Heart right ventricle (tissue), 16 donors: ENCODE results near the gene S1PR2. TPM values are rescaled to one million over a fixed set of nuclear protein-coding genes. Genes with fewer than 3 reads are reported as not detected.

Experiments
- ATAC-seq, 8 donors: fragments of 200-7000 bp; cut with Tn5 transposase; one replicate each; pipeline ENCODE4 v1.9.1; 2020; ENCODE audit warnings: mild to moderate bottlenecking in 8 of 8, moderate library complexity in 8 of 8, moderate number of reproducible peaks in 1 of 8
- DNase-seq, 2 donors: peaks; one replicate each; pipeline ENCODE4 v3.0.0-alpha.2; 2020
- H3K27ac ChIP-seq, 10 donors: fragments of 200-600 bp; sonication (generic) in 2 of 10; one replicate each; pipeline versions ENCODE4 v1.5.0 to v1.8.0; 2020 to 2022; ENCODE audit warnings: mild to moderate bottlenecking in 3 of 10
- H3K27me3 ChIP-seq, 7 donors: fragments of 200-600 bp; one replicate each; pipeline ENCODE4 v1.8.0; 2021 to 2022; ENCODE audit warnings: mild to moderate bottlenecking in 2 of 7
- H3K36me3 ChIP-seq, 9 donors: fragments of 200-600 bp; sonication (generic) in 1 of 9; one replicate each; pipeline versions ENCODE4 v1.5.0 to v1.8.0; 2020 to 2022; ENCODE audit warnings: mild to moderate bottlenecking in 2 of 9
- H3K4me1 ChIP-seq, 9 donors: fragments of 200-600 bp; sonication (generic) in 1 of 9; one replicate each; pipeline versions ENCODE4 v1.5.0 to v1.8.0; 2020 to 2022; ENCODE audit warnings: mild to moderate bottlenecking in 4 of 9
- H3K4me3 ChIP-seq, 10 donors: fragments of 200-600 bp; sonication (generic) in 2 of 10; one replicate each; pipeline versions ENCODE4 v1.5.0 to v1.8.0; 2020 to 2022; ENCODE audit warnings: mild to moderate bottlenecking in 7 of 10, moderate library complexity in 2 of 10
- H3K9me3 ChIP-seq, 11 donors: fragments of 200-600 bp in 10 of 11; sonication (generic) in 2 of 11; one replicate each; pipeline versions ENCODE4 v1.5.0 to v1.8.0; 2013 to 2022; ENCODE audit warnings: mild to moderate bottlenecking in 2 of 11, control low read depth in 1 of 11, moderate library complexity in 1 of 11
- WGBS, 2 donors: extraction: QIAGEN DNeasy Blood & Tissue Kit; methylation state at CpG; one replicate each; pipeline ENCODE4 v1.1.7; 2013; ENCODE audit warnings: inconsistent platforms in 1 of 2; 5-methylcytosine and 5-hydroxymethylcytosine counted together
- intact Hi-C, 10 donors: fragments of 100-400 bp; cut with DNase I; formaldehyde crosslinking; loops; one replicate each; pipeline versions ENCODE4 v1.11.1 to v1.14.2; 2022
- polyA plus RNA-seq, 2 donors: library from polyadenylated mRNA; stranded (reverse); fragments of 200-250 nt; gene quantifications; one replicate each; pipeline ENCODE4 v1.2.3, GENCODE V29; 2013
- total RNA-seq, 10 donors: library from RNA; stranded (reverse); fragmentation: NEBNext Ultra II Directional in 3 of 10; extraction: Animal tissue kit (Norgen Biotek cat#: 25700) in 3 of 10; gene quantifications; one replicate each; pipeline versions ENCODE4 v1.2.1 to v1.2.4, GENCODE V29; 2021 to 2023
- TF ChIP-seq, protein P1 (sequence below), 9 donors: fragments of 200-600 bp; sonication (generic) in 2 of 9; IDR thresholded peaks; one replicate each; pipeline versions ENCODE4 v1.5.0 to v1.8.0; 2021 to 2022; ENCODE audit warnings: antibody characterized with exemption in 9 of 9, mild to moderate bottlenecking in 5 of 9, moderate library complexity in 1 of 9
- donor health status: Arrhythmogenic right ventricular cardiomyopathy.
- donor health status: ischemic (EF 13 %, LVEDD 7.1; RV severe dilation, severe dysfunction).
- donor health status: healthy with polysubstance abuse.
- donor health status: DM: no; HTN: yes; CAD: no.
- donor health status: DM: no; HTN: no; CAD: no.
- donor health status: ischemic (EF 25% LVEDD 6.9; RV normal size, moderate dysfunction).
- donor health status: ischemic (EF 25% LVEDD 5.7; RV mildly dilated, moderate dysfunction).
- donor health status: healthy.
- donor health status: DM: yes; HTN: yes; CAD: no.
- donor health status: Ischemic cardiomyopathy.
- donor health status: ischemic (EF 35%, LVEDD 5.7; RV mildly dilated, moderate dysfunction).
- donor health status: nonischemic (EF 11% LVEDD 7.7; RV severe dilation, severe dysfunction).
- donor health status: DM: yes; HTN: yes; CAD: no.
- donor health status: PGD.
- donor health status: ischemic (EF 29% LVEDD 5.4; RV normal size, mild dysfunction).
- donor health status: nonischemic (EF 23%, LVEDD 6.1; RV moderate dilation, normal function).

S1PR2 gene
- total and polyA plus RNA-seq, 12 donors: 1.8 to 12.2 (median 3.3) TPM

DNA sequence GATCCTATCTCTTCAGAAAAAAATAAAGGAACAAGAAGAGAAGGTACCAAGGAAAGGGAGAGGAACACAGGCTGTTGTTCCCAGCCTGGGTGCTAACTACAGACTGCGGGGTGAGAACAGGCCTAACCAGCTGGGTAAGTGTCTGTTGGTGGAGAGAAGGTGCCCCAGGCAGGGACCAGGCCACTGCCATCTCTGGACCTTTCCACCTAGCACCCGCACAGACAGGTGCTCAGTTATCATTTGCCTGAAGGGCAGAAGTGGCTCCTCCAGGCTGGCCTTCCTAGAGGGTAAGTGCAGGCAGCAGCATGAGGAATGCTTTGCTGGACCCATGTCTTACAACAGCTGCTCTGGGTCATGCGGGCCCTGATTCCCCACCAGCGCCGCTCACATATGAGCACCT, 46.5 kb downstream of the S1PR2 start:
- 94 to 95% methylated on average over 5 of the region's 5 CpGs for WGBS, 2 donors
- no peaks in the 10 kb centered on the region for H3K27me3 ChIP-seq
- peaks cover 0 to 73% (median 22%) of the 10 kb centered on the region in 9 donors for H3K36me3 ChIP-seq
- no peak overlapping the region for H3K4me3 ChIP-seq
- TF ChIP-seq, protein P1, sequence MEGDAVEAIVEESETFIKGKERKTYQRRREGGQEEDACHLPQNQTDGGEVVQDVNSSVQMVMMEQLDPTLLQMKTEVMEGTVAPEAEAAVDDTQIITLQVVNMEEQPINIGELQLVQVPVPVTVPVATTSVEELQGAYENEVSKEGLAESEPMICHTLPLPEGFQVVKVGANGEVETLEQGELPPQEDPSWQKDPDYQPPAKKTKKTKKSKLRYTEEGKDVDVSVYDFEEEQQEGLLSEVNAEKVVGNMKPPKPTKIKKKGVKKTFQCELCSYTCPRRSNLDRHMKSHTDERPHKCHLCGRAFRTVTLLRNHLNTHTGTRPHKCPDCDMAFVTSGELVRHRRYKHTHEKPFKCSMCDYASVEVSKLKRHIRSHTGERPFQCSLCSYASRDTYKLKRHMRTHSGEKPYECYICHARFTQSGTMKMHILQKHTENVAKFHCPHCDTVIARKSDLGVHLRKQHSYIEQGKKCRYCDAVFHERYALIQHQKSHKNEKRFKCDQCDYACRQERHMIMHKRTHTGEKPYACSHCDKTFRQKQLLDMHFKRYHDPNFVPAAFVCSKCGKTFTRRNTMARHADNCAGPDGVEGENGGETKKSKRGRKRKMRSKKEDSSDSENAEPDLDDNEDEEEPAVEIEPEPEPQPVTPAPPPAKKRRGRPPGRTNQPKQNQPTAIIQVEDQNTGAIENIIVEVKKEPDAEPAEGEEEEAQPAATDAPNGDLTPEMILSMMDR (IDR thresholded peaks at IDR 0.05): no peak
- H3K9me3 ChIP-seq: no peaks in the 10 kb centered on the region
- ATAC-seq (no peak), DNase-seq (no peak)
- H3K27ac ChIP-seq: no peak overlapping the region
- H3K4me1 ChIP-seq: peaks cover 0 to 15% (median 8%) of the 10 kb centered on the region in 9 donors
- intact Hi-C loops: no loop called here

DNA sequence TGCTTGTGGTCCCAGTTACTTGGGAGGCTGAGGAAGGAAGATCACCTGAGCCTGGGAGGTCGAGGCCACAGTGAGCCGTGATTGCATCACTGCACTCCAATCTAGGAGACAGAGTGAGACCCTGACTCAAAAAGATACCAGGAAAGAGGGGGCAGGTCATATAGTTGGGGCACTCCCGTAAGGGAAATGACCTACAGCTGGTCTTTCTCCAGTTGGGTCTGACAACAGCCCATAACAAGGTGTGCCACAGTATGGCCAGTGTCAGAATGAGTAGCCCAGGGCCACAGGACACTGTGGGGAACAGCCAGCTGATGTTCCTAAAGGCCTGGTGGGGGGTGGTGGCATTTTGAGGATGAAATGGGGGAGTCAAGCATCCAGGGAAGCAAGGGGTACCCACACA, 47.2 kb downstream of the S1PR2 start:
- intact Hi-C loops: no loop called here
- DNase-seq: no peak
- Histone ChIP-seq H3K27me3 (no peaks in the 10 kb centered on the region), H3K9me3 (no peaks in the 10 kb centered on the region), H3K4me1 (peaks cover 0 to 15% (median 8%) of the 10 kb centered on the region in 9 donors), H3K4me3 (no peak overlapping the region), H3K27ac (no peak overlapping the region), H3K36me3 (peaks cover 0 to 80% (median 27%) of the 10 kb centered on the region in 9 donors)
- WGBS, 2 donors: 87 to 94% methylated on average over 3 of the region's 3 CpGs
- TF ChIP-seq, protein P1 (IDR thresholded peaks at IDR 0.05): no peak
- no peak for ATAC-seq

DNA sequence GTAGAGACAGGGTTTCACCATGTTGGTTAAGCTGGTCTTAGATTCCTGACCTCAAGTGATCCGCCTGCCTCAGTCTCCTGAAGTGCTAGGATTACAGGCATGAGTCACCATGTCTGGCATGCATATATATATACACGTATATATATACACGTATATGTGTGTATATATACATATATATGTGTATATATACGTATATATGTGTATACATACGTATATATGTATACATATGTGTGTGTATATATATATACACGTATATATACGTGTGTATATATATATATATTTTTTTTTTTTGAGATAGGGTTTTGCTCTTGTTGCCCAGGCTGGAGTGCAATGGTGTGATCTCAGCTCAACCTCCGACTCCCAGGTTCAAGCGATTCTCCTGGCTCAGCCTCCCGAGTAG, 48.3 kb downstream of the S1PR2 start:
- Histone ChIP-seq H3K27ac (no peak overlapping the region), H3K4me3 (no peak overlapping the region), H3K27me3 (no peaks in the 10 kb centered on the region), H3K4me1 (peaks cover 0 to 12% (median 3%) of the 10 kb centered on the region in 9 donors), H3K36me3 (peaks cover 0 to 91% (median 31%) of the 10 kb centered on the region in 9 donors), H3K9me3 (no peaks in the 10 kb centered on the region)
- DNase-seq (no peak), ATAC-seq (no peak)
- TF ChIP-seq, protein P1 (IDR thresholded peaks at IDR 0.05): no peak
- intact Hi-C loops: no loop called here
- WGBS, 2 donors: 92 to 93% methylated on average over 10 of the region's 10 CpGs

DNA sequence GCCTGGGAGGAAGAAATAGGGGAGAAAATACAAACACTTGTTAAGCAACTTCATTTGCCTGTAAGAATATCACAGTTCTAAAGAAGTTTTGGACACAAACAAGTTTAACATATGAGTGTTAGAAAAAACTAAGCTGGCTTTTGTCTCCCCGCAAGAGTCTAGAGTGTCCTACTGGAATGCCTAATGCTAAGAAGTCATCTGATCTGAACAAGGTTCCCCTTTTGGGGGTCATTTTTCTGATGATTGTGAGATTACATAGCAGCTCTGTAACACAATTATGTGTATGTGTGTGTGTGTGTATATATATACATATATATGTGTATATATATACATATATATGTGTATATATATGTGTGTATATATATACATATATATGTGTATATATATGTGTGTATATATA, 49.1 kb downstream of the S1PR2 start:
- H3K4me3 ChIP-seq: no peak overlapping the region
- TF ChIP-seq, protein P1 (IDR thresholded peaks at IDR 0.05): no peak
- peaks cover 0 to 4% (median 0%) of the 10 kb centered on the region in 9 donors for H3K4me1 ChIP-seq
- H3K9me3 ChIP-seq: no peaks in the 10 kb centered on the region
- intact Hi-C loops: no loop called here
- H3K27ac ChIP-seq: peak overlapping the region in 1 of 10 donors; percentile 31
- H3K36me3 ChIP-seq: peaks cover 0 to 93% (median 35%) of the 10 kb centered on the region in 9 donors
- WGBS, 2 donors: 97 to 100% methylated on average over 1 of the region's 1 CpG
- ATAC-seq: no peak
- DNase-seq: no peak
- no peaks in the 10 kb centered on the region for H3K27me3 ChIP-seq
